Activated naive CD8-positive, alpha-beta T cell (primary cell): ENCODE results near the gene PSMG2.

Experiments
- H3K27ac Mint-ChIP-seq: one replicate; pipeline ENCODE4 v1.8.0; 2021; ENCODE audit warnings: mixed read lengths
- H3K27me3 Mint-ChIP-seq: one replicate; pipeline ENCODE4 v1.8.0; 2021; ENCODE audit warnings: mixed read lengths
- H3K36me3 Mint-ChIP-seq: one replicate; pipeline ENCODE4 v1.8.0; 2021; ENCODE audit warnings: mixed read lengths
- H3K4me1 Mint-ChIP-seq: one replicate; pipeline ENCODE4 v1.8.0; 2021; ENCODE audit warnings: low read depth, mixed read lengths
- H3K4me3 Mint-ChIP-seq: one replicate; pipeline ENCODE4 v1.8.0; 2021; ENCODE audit warnings: mild to moderate bottlenecking, mixed read lengths
- H3K9me3 Mint-ChIP-seq: one replicate; pipeline ENCODE4 v1.8.0; 2021; ENCODE audit warnings: low read depth, mixed read lengths

Gene PSMG2

GRCh38 chr18:12699747-12700146, 3.1 kb upstream of the PSMG2 start:
- H3K27me3 Mint-ChIP-seq = no peaks in the 10 kb centered on the region
- no peak overlapping the region for H3K27ac Mint-ChIP-seq
- no peak overlapping the region for H3K4me3 Mint-ChIP-seq
- no peaks in the 10 kb centered on the region for H3K9me3 Mint-ChIP-seq
- H3K4me1 Mint-ChIP-seq = peaks cover 36% of the 10 kb centered on the region
- H3K36me3 Mint-ChIP-seq = peaks cover 13% of the 10 kb centered on the region

GRCh38 chr18:12701161-12701560, 1.7 kb upstream of the PSMG2 start:
- Mint-ChIP-seq H3K27me3 (no peaks in the 10 kb centered on the region), H3K4me3 (peak overlapping the region; percentile 97), H3K4me1 (peaks cover 46% of the 10 kb centered on the region), H3K27ac (peak overlapping the region; percentile 99), H3K36me3 (peaks cover 14% of the 10 kb centered on the region), H3K9me3 (no peaks in the 10 kb centered on the region)

GRCh38 chr18:12703096-12703567, 290 bp downstream of the PSMG2 start:
- no peaks in the 10 kb centered on the region for H3K27me3 Mint-ChIP-seq
- H3K9me3 Mint-ChIP-seq = no peaks in the 10 kb centered on the region
- H3K4me3 Mint-ChIP-seq = peak overlapping the region; percentile 97
- H3K4me1 Mint-ChIP-seq = peaks cover 53% of the 10 kb centered on the region
- peak overlapping the region; percentile 99 for H3K27ac Mint-ChIP-seq
- peaks cover 12% of the 10 kb centered on the region for H3K36me3 Mint-ChIP-seq

GRCh38 chr18:12703664-12704063, 822 bp downstream of the PSMG2 start:
- Mint-ChIP-seq H3K4me1 (peaks cover 50% of the 10 kb centered on the region), H3K27ac (peak overlapping the region; percentile 99)

DNA sequence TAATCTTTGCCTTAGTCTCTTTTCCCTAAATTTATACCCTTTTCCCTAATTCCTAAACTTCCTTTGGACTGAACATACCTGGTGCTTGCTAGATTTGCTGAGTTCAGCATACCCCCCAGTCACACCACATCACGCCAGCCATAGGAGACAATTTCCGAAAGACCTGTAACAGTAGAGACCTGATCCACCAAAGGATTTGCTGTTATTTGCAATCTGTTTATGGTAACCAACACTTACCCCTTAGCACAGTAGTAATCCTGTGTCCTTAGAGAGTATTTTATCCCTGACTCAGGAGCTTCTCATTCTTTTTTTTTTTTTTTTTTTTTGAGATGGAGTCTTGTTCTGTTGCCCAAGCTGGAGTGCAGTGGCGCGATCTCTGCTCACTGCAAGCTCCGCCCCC, 8.6 kb downstream of the PSMG2 start:
- H3K27me3 Mint-ChIP-seq = no peaks in the 10 kb centered on the region
- H3K36me3 Mint-ChIP-seq = peaks cover 4% of the 10 kb centered on the region
- peak overlapping the region; percentile 35 for H3K27ac Mint-ChIP-seq
- H3K9me3 Mint-ChIP-seq = no peaks in the 10 kb centered on the region
- peaks cover 9% of the 10 kb centered on the region for H3K4me1 Mint-ChIP-seq
- H3K4me3 Mint-ChIP-seq = no peak overlapping the region

More at GRCh38 chr18:12703664-12704063, 822 bp downstream of the PSMG2 start:
- H3K27me3 Mint-ChIP-seq = no peaks in the 10 kb centered on the region
- H3K9me3 Mint-ChIP-seq = no peaks in the 10 kb centered on the region
- peaks cover 10% of the 10 kb centered on the region for H3K36me3 Mint-ChIP-seq
- peak overlapping the region; percentile 97 for H3K4me3 Mint-ChIP-seq

DNA sequence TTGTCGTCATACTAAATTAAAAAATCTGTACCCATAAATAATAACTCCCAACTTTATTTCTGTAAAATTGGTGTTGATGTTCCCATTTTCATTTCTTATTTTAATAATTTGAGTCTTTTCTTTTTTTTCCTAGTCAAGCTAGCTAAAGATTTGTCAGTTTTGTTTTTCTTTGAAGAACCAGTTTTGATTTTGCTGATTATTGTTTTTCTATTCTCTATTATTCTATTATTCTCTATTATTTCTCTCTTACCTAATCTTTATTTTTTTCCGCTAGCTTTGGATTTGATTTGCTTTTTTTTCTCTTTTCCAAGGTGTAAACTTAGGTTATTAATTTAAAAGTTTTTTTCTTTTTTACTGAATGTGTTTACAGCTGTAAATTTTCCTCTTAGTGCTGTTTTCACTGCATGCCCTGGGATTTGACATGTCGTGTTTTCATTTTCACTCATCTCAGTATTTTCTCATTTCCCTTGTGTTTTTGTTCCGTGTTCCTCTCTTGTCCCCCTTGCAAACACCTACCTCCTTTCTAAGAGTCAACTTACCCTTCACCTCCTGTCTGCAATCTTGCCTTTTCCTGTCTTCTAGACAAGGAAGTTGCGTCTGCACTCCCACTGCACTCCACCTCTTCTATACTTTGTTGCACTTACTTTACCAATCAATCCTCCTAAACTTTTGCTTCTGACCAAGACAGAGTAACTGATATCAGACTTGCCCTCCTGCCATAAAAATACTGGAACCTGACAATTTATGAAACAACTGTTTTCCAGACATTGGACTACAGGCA, 18.8 kb downstream of the PSMG2 start:
- Mint-ChIP-seq H3K4me1 (peaks cover 2% of the 10 kb centered on the region), H3K4me3 (no peak overlapping the region), H3K9me3 (no peaks in the 10 kb centered on the region), H3K27ac (peak overlapping the region; percentile 71), H3K36me3 (no peaks in the 10 kb centered on the region), H3K27me3 (no peaks in the 10 kb centered on the region)

DNA sequence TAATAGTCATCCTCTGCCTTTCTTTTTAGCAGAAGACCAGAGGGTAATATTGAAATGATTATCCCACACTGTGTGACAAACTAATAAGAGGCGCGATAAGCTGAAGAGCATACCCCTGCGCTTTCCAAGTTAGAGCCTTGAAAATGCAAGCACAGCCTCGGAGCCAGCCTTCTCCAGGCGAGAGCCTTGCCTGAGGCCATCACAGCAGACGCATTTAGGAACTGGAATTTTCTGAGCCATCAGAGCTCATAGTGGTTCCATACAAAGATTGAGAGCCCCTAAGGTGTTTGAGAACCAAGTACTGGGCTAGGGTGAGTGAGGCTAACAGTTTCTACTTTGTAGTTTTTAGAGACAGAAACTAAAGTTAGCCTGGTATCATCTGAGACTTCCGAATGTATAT, 19.9 kb downstream of the PSMG2 start:
- Mint-ChIP-seq H3K27ac (no peak overlapping the region), H3K36me3 (no peaks in the 10 kb centered on the region), H3K4me1 (no peaks in the 10 kb centered on the region), H3K27me3 (no peaks in the 10 kb centered on the region), H3K4me3 (no peak overlapping the region), H3K9me3 (no peaks in the 10 kb centered on the region)

GRCh38 chr18:12726331-12726730, 23.5 kb downstream of the PSMG2 start:
- Mint-ChIP-seq H3K27me3 (no peaks in the 10 kb centered on the region), H3K4me1 (no peaks in the 10 kb centered on the region), H3K4me3 (no peak overlapping the region), H3K27ac (no peak overlapping the region), H3K9me3 (no peaks in the 10 kb centered on the region), H3K36me3 (no peaks in the 10 kb centered on the region)

- Mint-ChIP-seq H3K27me3 (no peaks in the 10 kb centered on the region), H3K27ac (peak overlapping the region; percentile 29), H3K4me1 (no peaks in the 10 kb centered on the region), H3K4me3 (no peak overlapping the region), H3K9me3 (no peaks in the 10 kb centered on the region), H3K36me3 (no peaks in the 10 kb centered on the region)
These were observed 24.1 kb downstream of the PSMG2 start for GRCh38 chr18:12726774-12727550.

DNA sequence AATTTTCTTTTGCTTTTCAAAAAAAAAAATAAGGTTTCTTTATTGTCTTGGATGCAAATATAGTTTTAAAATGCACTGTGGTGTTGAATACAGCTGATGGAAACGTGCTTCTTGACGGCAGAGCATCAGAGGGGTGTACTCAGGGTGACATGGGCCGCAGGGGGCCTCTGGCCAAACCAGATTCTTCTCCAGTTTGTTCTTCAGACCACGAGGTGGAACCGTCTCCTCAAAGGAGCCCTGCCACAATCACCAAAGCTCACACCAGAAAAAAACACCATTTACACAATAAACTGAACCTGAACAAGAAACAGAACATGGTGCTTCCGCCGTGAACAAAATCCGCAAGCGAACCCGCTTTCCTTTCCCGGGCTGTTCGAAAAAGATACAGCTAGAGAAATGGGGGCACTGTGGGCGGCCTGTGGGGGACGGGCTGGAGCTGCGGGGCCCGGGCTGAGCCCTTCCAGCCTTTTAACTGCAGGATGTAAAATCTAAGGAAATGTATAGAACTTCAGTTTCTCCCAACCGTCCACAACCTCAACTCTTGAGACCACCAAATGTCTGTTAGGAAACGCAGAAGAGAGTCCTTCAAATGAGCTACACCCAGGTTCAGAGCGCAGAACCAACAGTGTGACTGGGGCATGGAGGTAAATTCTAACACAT, 34.5 kb downstream of the PSMG2 start:
- no peaks in the 10 kb centered on the region for H3K9me3 Mint-ChIP-seq
- no peaks in the 10 kb centered on the region for H3K36me3 Mint-ChIP-seq
- no peaks in the 10 kb centered on the region for H3K27me3 Mint-ChIP-seq
- no peak overlapping the region for H3K27ac Mint-ChIP-seq
- no peak overlapping the region for H3K4me3 Mint-ChIP-seq
- no peaks in the 10 kb centered on the region for H3K4me1 Mint-ChIP-seq

- H3K4me3 Mint-ChIP-seq = no peak overlapping the region
- H3K27ac Mint-ChIP-seq = no peak overlapping the region
- H3K4me1 Mint-ChIP-seq = no peaks in the 10 kb centered on the region
- H3K27me3 Mint-ChIP-seq = no peaks in the 10 kb centered on the region
- H3K36me3 Mint-ChIP-seq = no peaks in the 10 kb centered on the region
- H3K9me3 Mint-ChIP-seq = no peaks in the 10 kb centered on the region
These were observed 38.5 kb downstream of the PSMG2 start for GRCh38 chr18:12741351-12741750.

DNA sequence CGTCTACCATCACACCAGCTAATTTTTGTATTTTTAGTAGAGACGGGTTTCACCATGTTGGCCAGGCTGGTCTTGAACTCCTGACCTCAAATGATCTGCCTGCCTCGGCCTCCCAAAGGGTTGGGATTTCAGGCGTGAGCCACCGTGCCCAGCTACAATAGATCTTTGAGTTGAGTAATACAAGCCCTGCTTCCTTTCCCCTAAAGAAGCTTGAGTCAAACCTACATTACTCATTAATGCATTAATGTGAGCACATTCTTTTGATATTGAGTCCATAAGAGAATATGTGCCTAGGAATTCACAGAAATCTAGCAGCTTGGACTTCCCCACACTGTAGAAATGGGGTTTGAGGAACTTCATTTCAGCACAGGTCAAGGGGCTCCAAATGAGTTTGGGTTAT, 39.6 kb downstream of the PSMG2 start:
- Mint-ChIP-seq H3K4me1 (no peaks in the 10 kb centered on the region), H3K4me3 (no peak overlapping the region), H3K9me3 (no peaks in the 10 kb centered on the region), H3K27me3 (no peaks in the 10 kb centered on the region), H3K36me3 (no peaks in the 10 kb centered on the region), H3K27ac (no peak overlapping the region)

- Mint-ChIP-seq H3K4me1 (peaks cover 2% of the 10 kb centered on the region), H3K27ac (no peak overlapping the region), H3K36me3 (no peaks in the 10 kb centered on the region), H3K4me3 (no peak overlapping the region), H3K9me3 (no peaks in the 10 kb centered on the region), H3K27me3 (no peaks in the 10 kb centered on the region)
These were observed 41.3 kb downstream of the PSMG2 start for GRCh38 chr18:12744103-12744502.

DNA sequence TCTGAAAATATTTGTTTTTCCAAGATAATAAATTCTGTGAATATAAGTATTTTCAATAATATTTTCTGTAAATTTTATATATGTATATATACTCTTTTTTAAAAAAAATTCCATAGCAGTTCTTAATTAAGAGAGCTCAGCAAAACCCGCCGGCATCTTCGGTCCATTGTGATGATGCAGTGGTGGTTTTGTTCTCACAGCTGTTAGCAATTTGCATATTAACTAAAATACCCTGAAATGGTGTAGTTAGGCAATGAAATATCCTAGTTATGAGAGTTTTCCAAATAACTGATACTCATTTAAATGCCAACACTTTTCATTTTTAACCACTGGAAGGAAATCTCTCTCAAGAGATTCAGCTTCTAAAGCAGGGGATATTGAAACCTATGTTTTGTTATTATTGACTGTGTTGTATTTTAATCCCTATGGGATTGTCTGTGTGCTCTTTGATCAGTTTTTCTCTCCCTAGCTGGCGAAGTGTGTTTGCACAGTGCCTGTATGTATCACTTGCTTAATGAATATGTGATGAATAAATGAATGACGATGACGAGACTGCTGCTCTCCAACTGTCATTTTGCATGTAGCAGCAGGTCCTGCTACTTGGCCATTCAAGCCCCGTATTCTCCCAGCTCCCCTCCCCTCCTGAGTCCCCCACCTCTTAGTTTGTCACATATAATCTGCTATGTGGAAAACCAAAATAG, 42.4 kb downstream of the PSMG2 start:
- Mint-ChIP-seq H3K4me3 (no peak overlapping the region), H3K9me3 (no peaks in the 10 kb centered on the region), H3K27ac (no peak overlapping the region), H3K36me3 (no peaks in the 10 kb centered on the region), H3K27me3 (no peaks in the 10 kb centered on the region), H3K4me1 (peaks cover 11% of the 10 kb centered on the region)
